ENCODE results near the gene HPCAL1.

The HPCAL1 gene

DNA sequence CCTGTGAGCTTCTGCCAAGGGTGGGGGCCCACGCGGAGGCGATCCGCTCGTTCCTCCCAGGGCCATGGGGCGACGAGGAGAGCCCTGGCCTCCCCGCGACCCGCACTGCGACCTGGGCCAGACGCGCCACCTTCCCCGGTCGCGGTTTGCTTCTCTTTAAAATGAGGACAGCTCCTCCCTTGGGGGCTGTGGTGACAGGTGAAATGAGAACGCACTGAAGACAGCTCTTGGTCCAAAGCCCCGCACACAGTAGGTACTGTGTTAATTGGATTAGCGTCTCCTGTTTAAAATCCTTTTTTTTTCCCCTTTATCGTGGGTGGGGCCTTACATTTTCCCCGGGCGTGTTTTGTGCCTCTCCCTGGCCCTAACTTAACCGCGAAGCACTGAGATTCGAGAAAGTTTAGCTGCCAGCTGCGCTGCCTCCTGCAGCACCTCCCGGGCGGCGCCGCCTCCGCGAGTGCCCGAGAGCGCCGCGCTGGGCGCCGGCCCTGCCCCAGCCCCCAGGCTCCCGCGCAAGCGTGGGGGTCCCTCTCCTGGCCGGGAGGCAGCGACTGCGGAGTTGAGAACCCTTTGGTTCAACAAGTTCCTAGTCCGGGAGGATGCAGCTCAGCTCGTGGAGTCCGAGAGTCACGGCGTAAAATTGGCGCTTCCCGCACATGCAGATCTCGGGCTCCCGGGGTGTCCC lies 1.1 kb downstream of the HPCAL1 start:
- H3K4ac ChIP-seq (ENCODE audit: low read depth, low read length): peak overlapping the region; percentile 16
- H3K18ac ChIP-seq (ENCODE audit: low read length): peak overlapping the region; percentile 23
- WGBS (ENCODE audit: extremely low coverage, insufficient coverage, insufficient read length): no CpG with 5 or more reads among the region's 53 CpGs
- no peak overlapping the region for H2AFZ ChIP-seq (ENCODE audit: insufficient read depth, low read length, poor library complexity)
- H3K79me2 ChIP-seq (ENCODE audit: control insufficient read depth, insufficient read depth, low read length, poor library complexity): peaks cover 9% of the 10 kb centered on the region
- peak overlapping the region; percentile 32 for H3K14ac ChIP-seq (ENCODE audit: low read length)
- no peak overlapping the region for H2AK5ac ChIP-seq (ENCODE audit: low read length)
- peaks cover 20% of the 10 kb centered on the region for H3K27me3 ChIP-seq (ENCODE audit: insufficient read depth, low read length)
- H2BK120ac ChIP-seq (ENCODE audit: insufficient read depth, low read length, poor library complexity): no peak overlapping the region
- no peak overlapping the region for H4K8ac ChIP-seq (ENCODE audit: low read depth, low read length)
- no peak overlapping the region for H2BK12ac ChIP-seq (ENCODE audit: low read length)
- peak in 1 of 2 donors; percentile 46 for DNase-seq
- no peak overlapping the region for H4K12ac ChIP-seq (ENCODE audit: low read depth, low read length)
- no peak overlapping the region for H3K23ac ChIP-seq (ENCODE audit: low read length)
- no peak overlapping the region for H3K27ac ChIP-seq (ENCODE audit: low read depth, low read length)
- H3K4me2 ChIP-seq (ENCODE audit: low read length): peak overlapping the region; percentile 99
- H4K91ac ChIP-seq (ENCODE audit: low read depth, low read length): no peak overlapping the region
- H3K36me3 ChIP-seq (ENCODE audit: control insufficient read depth in 1 of 2, insufficient read depth in 2 of 2, low read length in 2 of 2): no peaks in the 10 kb centered on the region
- H2BK5ac ChIP-seq (ENCODE audit: low read depth, low read length, poor library complexity): no peak overlapping the region
- peak overlapping the region; percentile 85 for H3K4me3 ChIP-seq (ENCODE audit: low read depth, low read length)
- H3K9me3 ChIP-seq (ENCODE audit: insufficient read depth, low read depth, low read length): peaks cover 3% of the 10 kb centered on the region
- peaks cover 15 to 17% of the 10 kb centered on the region in 2 experiments for H3K4me1 ChIP-seq (ENCODE audit: control insufficient read depth in 1 of 2, insufficient read depth in 2 of 2, low read length in 2 of 2)
- H3K9ac ChIP-seq (ENCODE audit: low read length): peak overlapping the region; percentile 12
- H3K79me1 ChIP-seq (ENCODE audit: low read length): peaks cover 13% of the 10 kb centered on the region

GRCh38 chr2:10304458-10305253 lies 2.0 kb downstream of the HPCAL1 start:
- Histone ChIP-seq H2AK5ac (ENCODE audit: low read length) (no peak overlapping the region), H3K14ac (ENCODE audit: low read length) (no peak overlapping the region), H3K4me3 (ENCODE audit: low read depth, low read length) (peak overlapping the region; percentile 32), H3K9ac (ENCODE audit: low read length) (peak overlapping the region; percentile 12), H2BK12ac (ENCODE audit: low read length) (no peak overlapping the region), H3K4me1 (ENCODE audit: control insufficient read depth in 1 of 2, insufficient read depth in 2 of 2, low read length in 2 of 2) (peaks cover 15 to 17% of the 10 kb centered on the region in 2 experiments), H3K18ac (ENCODE audit: low read length) (peak overlapping the region; percentile 23), H2BK5ac (ENCODE audit: low read depth, low read length, poor library complexity) (no peak overlapping the region), H3K79me1 (ENCODE audit: low read length) (peaks cover 13% of the 10 kb centered on the region), H4K91ac (ENCODE audit: low read depth, low read length) (no peak overlapping the region), H4K8ac (ENCODE audit: low read depth, low read length) (no peak overlapping the region), H3K23ac (ENCODE audit: low read length) (no peak overlapping the region), H2BK120ac (ENCODE audit: insufficient read depth, low read length, poor library complexity) (no peak overlapping the region), H3K9me3 (ENCODE audit: insufficient read depth, low read depth, low read length) (peaks cover 3% of the 10 kb centered on the region), H2AFZ (ENCODE audit: insufficient read depth, low read length, poor library complexity) (no peak overlapping the region), H3K79me2 (ENCODE audit: control insufficient read depth, insufficient read depth, low read length, poor library complexity) (peaks cover 9% of the 10 kb centered on the region), H4K12ac (ENCODE audit: low read depth, low read length) (no peak overlapping the region), H3K36me3 (ENCODE audit: control insufficient read depth in 1 of 2, insufficient read depth in 2 of 2, low read length in 2 of 2) (no peaks in the 10 kb centered on the region), H3K27me3 (ENCODE audit: insufficient read depth, low read length) (peaks cover 20% of the 10 kb centered on the region), H3K4me2 (ENCODE audit: low read length) (peak overlapping the region; percentile 99), H3K27ac (ENCODE audit: low read depth, low read length) (no peak overlapping the region), H3K4ac (ENCODE audit: low read depth, low read length) (peak overlapping the region; percentile 16)
- DNase-seq: no peak
- WGBS (ENCODE audit: extremely low coverage, insufficient coverage, insufficient read length): no CpG with 5 or more reads among the region's 28 CpGs

GRCh38 chr2:10305254-10305635 lies 2.5 kb downstream of the HPCAL1 start:
- H2BK12ac ChIP-seq (ENCODE audit: low read length): no peak overlapping the region
- H3K27me3 ChIP-seq (ENCODE audit: insufficient read depth, low read length): peaks cover 20% of the 10 kb centered on the region
- no peak overlapping the region for H3K27ac ChIP-seq (ENCODE audit: low read depth, low read length)
- no peak overlapping the region for H3K9ac ChIP-seq (ENCODE audit: low read length)
- peaks cover 9% of the 10 kb centered on the region for H3K79me2 ChIP-seq (ENCODE audit: control insufficient read depth, insufficient read depth, low read length, poor library complexity)
- H4K91ac ChIP-seq (ENCODE audit: low read depth, low read length): no peak overlapping the region
- H3K4me3 ChIP-seq (ENCODE audit: low read depth, low read length): no peak overlapping the region
- DNase-seq: no peak
- H3K14ac ChIP-seq (ENCODE audit: low read length): no peak overlapping the region
- peaks cover 3% of the 10 kb centered on the region for H3K9me3 ChIP-seq (ENCODE audit: insufficient read depth, low read depth, low read length)
- peaks cover 13% of the 10 kb centered on the region for H3K79me1 ChIP-seq (ENCODE audit: low read length)
- no peak overlapping the region for H2BK5ac ChIP-seq (ENCODE audit: low read depth, low read length, poor library complexity)
- H3K4me2 ChIP-seq (ENCODE audit: low read length): no peak overlapping the region
- H3K23ac ChIP-seq (ENCODE audit: low read length): no peak overlapping the region
- H3K4me1 ChIP-seq (ENCODE audit: control insufficient read depth in 1 of 2, insufficient read depth in 2 of 2, low read length in 2 of 2): peaks cover 15 to 17% of the 10 kb centered on the region in 2 experiments
- no peaks in the 10 kb centered on the region for H3K36me3 ChIP-seq (ENCODE audit: control insufficient read depth in 1 of 2, insufficient read depth in 2 of 2, low read length in 2 of 2)
- H4K12ac ChIP-seq (ENCODE audit: low read depth, low read length): no peak overlapping the region
- no peak overlapping the region for H4K8ac ChIP-seq (ENCODE audit: low read depth, low read length)
- no peak overlapping the region for H3K18ac ChIP-seq (ENCODE audit: low read length)
- H2AFZ ChIP-seq (ENCODE audit: insufficient read depth, low read length, poor library complexity): no peak overlapping the region
- H3K4ac ChIP-seq (ENCODE audit: low read depth, low read length): no peak overlapping the region
- no CpG with 5 or more reads among the region's 4 CpGs for WGBS (ENCODE audit: extremely low coverage, insufficient coverage, insufficient read length)
- H2BK120ac ChIP-seq (ENCODE audit: insufficient read depth, low read length, poor library complexity): no peak overlapping the region
- H2AK5ac ChIP-seq (ENCODE audit: low read length): no peak overlapping the region

- no peak overlapping the region for H2BK120ac ChIP-seq (ENCODE audit: insufficient read depth, low read length, poor library complexity)
- H4K8ac ChIP-seq (ENCODE audit: low read depth, low read length): no peak overlapping the region
- no peak overlapping the region for H4K12ac ChIP-seq (ENCODE audit: low read depth, low read length)
- no peak overlapping the region for H2BK12ac ChIP-seq (ENCODE audit: low read length)
- no peak overlapping the region for H3K4ac ChIP-seq (ENCODE audit: low read depth, low read length)
- H4K91ac ChIP-seq (ENCODE audit: low read depth, low read length): no peak overlapping the region
- H3K9me3 ChIP-seq (ENCODE audit: insufficient read depth, low read depth, low read length): peaks cover 3% of the 10 kb centered on the region
- no peak overlapping the region for H3K14ac ChIP-seq (ENCODE audit: low read length)
- no peak overlapping the region for H3K23ac ChIP-seq (ENCODE audit: low read length)
- H2BK5ac ChIP-seq (ENCODE audit: low read depth, low read length, poor library complexity): no peak overlapping the region
- no peak overlapping the region for H2AFZ ChIP-seq (ENCODE audit: insufficient read depth, low read length, poor library complexity)
- H3K4me1 ChIP-seq (ENCODE audit: control insufficient read depth in 1 of 2, insufficient read depth in 2 of 2, low read length in 2 of 2): peaks cover 15 to 17% of the 10 kb centered on the region in 2 experiments
- H3K79me1 ChIP-seq (ENCODE audit: low read length): peaks cover 13% of the 10 kb centered on the region
- H3K27ac ChIP-seq (ENCODE audit: low read depth, low read length): no peak overlapping the region
- no peak overlapping the region for H3K9ac ChIP-seq (ENCODE audit: low read length)
- H3K79me2 ChIP-seq (ENCODE audit: control insufficient read depth, insufficient read depth, low read length, poor library complexity): peaks cover 9% of the 10 kb centered on the region
- H3K4me2 ChIP-seq (ENCODE audit: low read length): no peak overlapping the region
- no peak overlapping the region for H3K18ac ChIP-seq (ENCODE audit: low read length)
- peaks cover 20% of the 10 kb centered on the region for H3K27me3 ChIP-seq (ENCODE audit: insufficient read depth, low read length)
- no peaks in the 10 kb centered on the region for H3K36me3 ChIP-seq (ENCODE audit: control insufficient read depth in 1 of 2, insufficient read depth in 2 of 2, low read length in 2 of 2)
- no peak overlapping the region for H2AK5ac ChIP-seq (ENCODE audit: low read length)
- no CpG with 5 or more reads among the region's 10 CpGs for WGBS (ENCODE audit: extremely low coverage, insufficient coverage, insufficient read length)
- no peak overlapping the region for H3K4me3 ChIP-seq (ENCODE audit: low read depth, low read length)
- DNase-seq: peak; percentile 42 to 61
Observed at GRCh38 chr2:10305715-10306114, 3.0 kb downstream of the HPCAL1 start.
